ENCODE data around the gene ELK1.

Gene ELK1

GRCh38 chrX:47638816-47639215 lies 11.5 kb downstream of the ELK1 start:
- H3K9me3 ChIP-seq (ENCODE audit: control insufficient read depth, insufficient read depth, low read length): no peaks in the 10 kb centered on the region

DNA sequence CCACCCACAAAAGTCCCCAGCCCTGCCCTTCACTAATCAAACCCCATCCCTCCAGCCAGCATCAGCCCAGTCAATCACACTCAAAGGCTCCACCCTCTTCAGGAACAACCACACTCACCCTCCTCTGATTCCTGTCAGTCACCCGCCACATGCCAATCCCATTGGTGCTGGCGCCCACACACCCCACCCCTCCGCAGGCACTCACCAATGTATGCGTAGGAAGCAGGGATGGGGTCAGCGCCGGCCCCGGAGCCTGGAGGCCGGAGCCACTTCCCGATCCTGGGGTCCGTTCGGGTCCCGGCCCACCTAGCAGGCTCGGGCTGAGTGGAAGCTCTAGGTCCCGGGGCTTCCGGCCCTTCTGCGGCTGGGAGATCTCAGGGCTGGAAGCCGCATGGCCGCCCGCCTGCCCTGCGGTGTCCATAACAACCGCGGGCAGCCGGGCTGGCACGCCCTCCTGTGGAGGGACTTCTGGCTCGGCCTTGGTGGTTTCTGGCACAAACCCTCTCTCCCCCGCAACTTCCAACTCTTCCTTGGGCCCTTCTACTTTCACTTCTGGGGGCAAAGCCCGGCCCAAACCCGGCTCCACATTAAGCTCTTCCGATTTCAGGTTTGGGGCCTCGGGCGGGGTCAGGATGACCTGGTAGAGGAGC lies 12.7 kb downstream of the ELK1 start:
- H3K9me2 ChIP-seq (replicated peaks; ENCODE audit: control insufficient read depth, low read length): no peaks in the 10 kb centered on the region
- no peaks in the 10 kb centered on the region for H4K20me1 ChIP-seq (ENCODE audit: control insufficient read depth, insufficient read depth, low read depth, low read length)
- TF ChIP-seq EZH2phosphoT487 (IDR thresholded peaks at IDR 0.05; ENCODE audit: borderline replicate concordance, low read length) (no peak), CTCF (IDR thresholded peaks at IDR 0.05; ENCODE audit: low read depth, low read length, poor library complexity, severe bottlenecking) (no peak)
- H3K36me3 ChIP-seq (ENCODE audit: control insufficient read depth, low read length): peaks cover 27% of the 10 kb centered on the region
- no peaks in the 10 kb centered on the region for H3K27me3 ChIP-seq (ENCODE audit: control insufficient read depth, low read length)
- H3K79me2 ChIP-seq (ENCODE audit: control insufficient read depth, low read length): no peaks in the 10 kb centered on the region
- H3K9me3 ChIP-seq (ENCODE audit: control insufficient read depth, insufficient read depth, low read length): no peaks in the 10 kb centered on the region
- H3K4me2 ChIP-seq (ENCODE audit: low read length): no peak overlapping the region
- no peak overlapping the region for H3K4me3 ChIP-seq (ENCODE audit: low read length)
- no peak overlapping the region for H3K27ac ChIP-seq (ENCODE audit: low read depth, low read length)
- H3K4me1 ChIP-seq (ENCODE audit: control insufficient read depth, low read length): no peaks in the 10 kb centered on the region
- H3F3A ChIP-seq (ENCODE audit: control insufficient read depth, insufficient read depth): no peaks in the 10 kb centered on the region

More at GRCh38 chrX:47638816-47639215, 11.5 kb downstream of the ELK1 start:
- no peaks in the 10 kb centered on the region for H3K27me3 ChIP-seq (ENCODE audit: control insufficient read depth, low read length)
- no peaks in the 10 kb centered on the region for H4K20me1 ChIP-seq (ENCODE audit: control insufficient read depth, insufficient read depth, low read depth, low read length)
- no peaks in the 10 kb centered on the region; the same call in 1 of the 2 replicates for H3K79me2 ChIP-seq (ENCODE audit: control insufficient read depth, low read length)
- H3K4me2 ChIP-seq (ENCODE audit: low read length): no peak overlapping the region
- no peaks in the 10 kb centered on the region for H3K9me2 ChIP-seq (replicated peaks; ENCODE audit: control insufficient read depth, low read length)
- TF ChIP-seq CTCF (IDR thresholded peaks at IDR 0.05; ENCODE audit: low read depth, low read length, poor library complexity, severe bottlenecking) (no peak), EZH2phosphoT487 (IDR thresholded peaks at IDR 0.05; ENCODE audit: borderline replicate concordance, low read length) (no peak)
- no peak overlapping the region for H3K27ac ChIP-seq (ENCODE audit: low read depth, low read length)
- no peaks in the 10 kb centered on the region for H3K4me1 ChIP-seq (ENCODE audit: control insufficient read depth, low read length)
- no peak overlapping the region for H3K4me3 ChIP-seq (ENCODE audit: low read length)
- H3K36me3 ChIP-seq (ENCODE audit: control insufficient read depth, low read length): peaks cover 34% of the 10 kb centered on the region
- no peaks in the 10 kb centered on the region for H3F3A ChIP-seq (ENCODE audit: control insufficient read depth, insufficient read depth)

DNA sequence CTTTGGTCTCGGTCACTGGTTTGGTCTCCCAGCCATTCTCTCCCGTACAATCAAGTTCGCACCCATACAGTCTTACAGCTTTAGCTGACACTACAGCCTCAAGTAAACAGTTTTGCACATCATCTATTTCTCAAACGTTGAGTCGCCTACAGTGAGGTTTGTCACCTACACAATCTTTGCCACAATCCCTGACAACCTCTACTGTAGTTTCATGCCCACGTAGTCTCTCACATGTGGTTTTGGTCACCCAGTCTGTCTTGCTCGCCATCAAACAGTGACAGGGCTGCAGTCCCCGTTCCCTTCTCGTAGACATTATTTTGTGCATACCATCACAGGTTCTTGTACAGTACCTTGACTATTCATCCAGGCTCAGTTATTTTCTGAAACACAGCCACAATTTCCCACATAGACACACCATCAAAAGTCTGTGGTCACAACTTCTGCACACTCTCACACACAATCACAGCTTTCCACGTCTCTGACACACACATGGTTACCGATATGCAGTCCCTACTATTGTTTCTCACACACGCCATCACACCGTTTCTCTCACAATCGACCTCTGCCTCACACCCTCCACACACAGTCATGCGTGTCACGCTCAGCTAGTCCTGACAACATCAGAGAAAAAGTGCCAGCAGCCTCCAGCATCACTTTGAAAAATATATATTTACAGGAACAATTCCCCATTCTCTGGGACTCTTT lies 15.3 kb downstream of the ELK1 start:
- Histone ChIP-seq H3K9me2 (replicated peaks; ENCODE audit: control insufficient read depth, low read length) (no peaks in the 10 kb centered on the region), H3K9me3 (ENCODE audit: control insufficient read depth, insufficient read depth, low read length) (no peaks in the 10 kb centered on the region), H3K27ac (ENCODE audit: low read depth, low read length) (no peak overlapping the region), H3K4me3 (ENCODE audit: low read length) (no peak overlapping the region), H3K79me2 (ENCODE audit: control insufficient read depth, low read length) (no peaks in the 10 kb centered on the region), H3K27me3 (ENCODE audit: control insufficient read depth, low read length) (no peaks in the 10 kb centered on the region), H3F3A (ENCODE audit: control insufficient read depth, insufficient read depth) (no peaks in the 10 kb centered on the region), H3K4me1 (ENCODE audit: control insufficient read depth, low read length) (peaks cover 5% of the 10 kb centered on the region), H3K4me2 (ENCODE audit: low read length) (no peak overlapping the region), H3K36me3 (ENCODE audit: control insufficient read depth, low read length) (peaks cover 13% of the 10 kb centered on the region), H4K20me1 (ENCODE audit: control insufficient read depth, insufficient read depth, low read depth, low read length) (no peaks in the 10 kb centered on the region)
- TF ChIP-seq CTCF (IDR thresholded peaks at IDR 0.05; ENCODE audit: low read depth, low read length, poor library complexity, severe bottlenecking): no peak
